ENCODE results near the gene PEAK3. TPM values are rescaled to one million over a fixed set of nuclear protein-coding genes. Genes with fewer than 3 reads are reported as not detected.

PEAK3 gene
- total and polyA plus RNA-seq, 2 donors (not counting 1 experiment from before 2014, with no cell fraction given): 0.18 to 0.71 TPM

DNA sequence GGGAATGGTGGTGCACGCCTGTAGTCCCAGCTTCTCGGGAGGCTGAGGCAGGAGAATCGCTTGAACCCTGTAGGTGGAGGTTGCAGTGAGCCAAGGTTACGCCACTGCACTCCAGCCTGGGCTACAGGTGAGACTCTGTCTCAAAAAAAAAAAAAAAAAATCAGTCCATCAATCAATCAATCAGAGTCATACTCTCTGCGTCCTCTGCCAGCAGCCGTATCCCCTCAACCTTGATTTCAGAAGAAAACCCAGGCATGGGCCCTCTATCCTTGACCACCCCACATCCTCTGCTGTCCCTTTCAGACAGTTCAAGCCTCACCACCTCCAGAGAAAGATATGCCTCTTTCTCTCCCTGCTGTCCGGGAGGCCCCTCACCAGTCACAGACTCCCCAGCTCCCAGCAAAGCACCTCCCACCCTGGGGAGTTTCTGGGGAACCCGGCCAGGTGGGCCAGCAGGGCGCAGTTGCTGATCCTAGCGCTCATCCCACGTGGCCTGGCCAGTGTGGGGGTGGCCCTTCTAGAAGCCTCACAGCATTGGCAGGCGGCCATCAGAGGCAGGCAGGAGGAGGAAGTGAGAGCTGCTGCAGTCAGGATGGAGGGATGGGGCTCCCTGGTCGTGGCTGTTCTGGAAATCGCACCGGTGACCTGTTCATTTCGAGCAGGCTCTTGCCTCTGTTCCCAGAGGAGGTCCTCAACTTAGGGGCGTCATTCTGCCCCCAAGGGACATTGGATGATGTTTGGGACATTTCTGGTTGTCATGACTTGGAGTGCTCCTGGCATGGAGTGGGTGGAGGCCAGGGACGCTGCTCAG, 15.6 kb downstream of the PEAK3 start:
- CTCF ChIA-PET: interaction anchor here (1.0 kb wide), 3 partner anchors 8 to 110 kb away, joined by 3 read pairs; no protein-coding TSS in a partner anchor
- peaks cover 39% of the 10 kb centered on the region for H3K4me1 Mint-ChIP-seq
- H3K9me3 Mint-ChIP-seq (ENCODE audit: insufficient read depth): no peaks in the 10 kb centered on the region
- no peaks in the 10 kb centered on the region for H3K27me3 ChIP-seq (replicated peaks in 1 of 4; ENCODE audit: control extremely low read depth in 1 of 4, control insufficient read depth in 3 of 4, insufficient read depth in 4 of 4, low read length in 3 of 4)
- H2AFZ ChIP-seq (ENCODE audit: insufficient read depth, low read depth, low read length, poor library complexity, severe bottlenecking): peak overlapping the region; percentile 68
- no peaks in the 10 kb centered on the region for H3K27me3 Mint-ChIP-seq
- intact Hi-C loops (cut with micrococcal nuclease): loop anchor here (5.0 to 10.0 kb wide), 2 partner anchors 358 to 404 kb away; partner anchors contain the start of gene KLF16
- H3K36me3 ChIP-seq (replicated peaks in 1 of 2; ENCODE audit: control extremely low read depth in 1 of 2, control insufficient read depth in 1 of 2, extremely low read depth in 1 of 2, insufficient read depth in 2 of 2, low read length in 1 of 2): peaks cover 0 to 2% of the 10 kb centered on the region in 2 experiments
- peaks cover 0 to 10% (median 0%) of the 10 kb centered on the region in 3 donors for H3K9me3 ChIP-seq (ENCODE audit: control extremely low read depth in 1 of 3, control insufficient read depth in 2 of 3, insufficient read depth in 1 of 3, low read length in 2 of 3)
- peak overlapping the region in 1 of 5 experiments; percentile 13 for H3K4me3 ChIP-seq (ENCODE audit: control extremely low read depth in 1 of 5, extremely low read depth in 1 of 5, insufficient read depth in 1 of 5, low read depth in 2 of 5, low read length in 4 of 5)
- H3K9ac ChIP-seq (ENCODE audit: low read length): peak overlapping the region; percentile 30
- H3K27ac Mint-ChIP-seq: peak overlapping the region; percentile 93
- peaks cover 31 to 55% of the 10 kb centered on the region in 2 donors for H3K4me1 ChIP-seq (ENCODE audit: control insufficient read depth in 2 of 2, insufficient read depth in 2 of 2, low read length in 2 of 2)
- H3K79me2 ChIP-seq (ENCODE audit: control insufficient read depth, insufficient read depth, low read length): peaks cover 59% of the 10 kb centered on the region
- TF ChIP-seq EZH2 (IDR thresholded peaks at IDR 0.05; ENCODE audit: borderline replicate concordance, insufficient read depth, low read depth, low read length, poor library complexity, severe bottlenecking): no peak
- TF ChIP-seq CTCF (IDR thresholded peaks at IDR 0.05): no peak
- DNase-seq (peak; percentile 81), ATAC-seq (ENCODE audit: low read depth) (peak; percentile 10)
- POLR2A ChIA-PET: interaction anchor here (0.6 to 10.8 kb wide), 10 partner anchors 11 to 449 kb away, joined by 3 to 134 read pairs (median 5); partner anchors contain the start of gene JSRP1
- peak overlapping the region; percentile 74 for H3K4me3 Mint-ChIP-seq
- peaks cover 20% of the 10 kb centered on the region for H4K20me1 ChIP-seq (ENCODE audit: control insufficient read depth, insufficient read depth, low read length, poor library complexity, severe bottlenecking)
- peak overlapping the region; percentile 65 for H3K4me2 ChIP-seq (replicated peaks; ENCODE audit: low read depth, low read length, poor library complexity, severe bottlenecking)
- H3K27ac ChIP-seq (ENCODE audit: low read length in 2 of 2): peak overlapping the region; percentile 47 to 63
- 28% methylated on average over 15 of the region's 18 CpGs for WGBS (ENCODE audit: insufficient coverage)

Measured in B cell (primary cell).